Measurements from ENCODE around the gene EFNA5. TPM values are rescaled to one million over a fixed set of nuclear protein-coding genes. Genes with fewer than 3 reads are reported as not detected.

Gene EFNA5
- total and polyA plus RNA-seq, 2 donors from 2014 or later: 5.9 to 54.4 TPM

GRCh38 chr5:107407713-107408298 is 262.9 kb downstream of the EFNA5 start:
- FAIRE-seq (no peak), DNase-seq (no peak)

DNA sequence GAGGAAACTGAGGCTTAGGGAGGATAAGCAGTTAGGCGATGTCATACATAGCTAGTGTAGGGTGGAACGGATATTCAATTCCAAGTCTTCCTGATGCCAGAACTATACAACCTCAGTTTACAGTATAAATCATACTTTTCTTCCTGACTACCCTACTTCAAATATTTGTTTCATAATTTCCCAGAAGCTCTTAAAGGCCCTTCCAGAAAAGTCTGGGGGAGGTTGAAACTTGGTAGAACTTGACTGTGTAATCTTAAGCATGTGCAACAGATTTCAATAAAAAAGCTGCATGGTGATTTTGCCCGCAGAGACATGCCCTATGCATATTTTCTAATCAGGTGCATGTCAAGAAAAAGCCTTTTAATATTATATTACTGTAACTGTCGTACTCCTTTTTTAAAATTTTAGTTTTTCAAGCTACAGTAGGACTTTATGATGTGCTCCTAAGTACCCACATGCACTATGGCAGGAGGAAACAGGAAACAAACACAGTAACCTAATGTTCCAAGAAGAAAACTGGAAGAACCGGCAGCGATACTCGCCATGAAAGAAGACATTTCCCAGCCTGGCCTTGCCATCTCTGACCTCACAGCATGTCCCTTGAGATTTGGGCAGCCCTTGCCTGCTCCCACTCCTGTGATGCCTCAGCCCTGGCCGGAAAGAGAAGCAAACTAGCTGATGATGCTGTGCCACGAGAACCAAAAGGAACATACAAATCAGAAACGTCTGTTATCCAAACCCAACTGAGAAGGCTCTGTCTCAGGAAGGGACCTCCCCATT is 266.0 kb downstream of the EFNA5 start:
- no peak for FAIRE-seq
- intact Hi-C loops (cut with DNase I): no loop called here
- Histone ChIP-seq H3K27ac (ENCODE audit: low read depth in 2 of 2, low read length in 2 of 2) (no peak overlapping the region), H3K9me3 (ENCODE audit: control insufficient read depth in 2 of 3, insufficient read depth in 1 of 3, low read length in 3 of 3) (no peaks in the 10 kb centered on the region), H3K4me3 (ENCODE audit: low read length in 3 of 3) (no peak overlapping the region), H3K4me1 (ENCODE audit: control insufficient read depth in 2 of 3, insufficient read depth in 2 of 3, low read depth in 1 of 3, low read length in 3 of 3) (no peaks in the 10 kb centered on the region), H3K27me3 (ENCODE audit: control insufficient read depth, insufficient read depth, low read length) (no peaks in the 10 kb centered on the region), H3K36me3 (ENCODE audit: control insufficient read depth in 2 of 3, insufficient read depth in 3 of 3, low read length in 3 of 3) (no peaks in the 10 kb centered on the region), H3K9ac (ENCODE audit: low read length in 3 of 3) (no peak overlapping the region)
- TF ChIP-seq, protein P1, sequence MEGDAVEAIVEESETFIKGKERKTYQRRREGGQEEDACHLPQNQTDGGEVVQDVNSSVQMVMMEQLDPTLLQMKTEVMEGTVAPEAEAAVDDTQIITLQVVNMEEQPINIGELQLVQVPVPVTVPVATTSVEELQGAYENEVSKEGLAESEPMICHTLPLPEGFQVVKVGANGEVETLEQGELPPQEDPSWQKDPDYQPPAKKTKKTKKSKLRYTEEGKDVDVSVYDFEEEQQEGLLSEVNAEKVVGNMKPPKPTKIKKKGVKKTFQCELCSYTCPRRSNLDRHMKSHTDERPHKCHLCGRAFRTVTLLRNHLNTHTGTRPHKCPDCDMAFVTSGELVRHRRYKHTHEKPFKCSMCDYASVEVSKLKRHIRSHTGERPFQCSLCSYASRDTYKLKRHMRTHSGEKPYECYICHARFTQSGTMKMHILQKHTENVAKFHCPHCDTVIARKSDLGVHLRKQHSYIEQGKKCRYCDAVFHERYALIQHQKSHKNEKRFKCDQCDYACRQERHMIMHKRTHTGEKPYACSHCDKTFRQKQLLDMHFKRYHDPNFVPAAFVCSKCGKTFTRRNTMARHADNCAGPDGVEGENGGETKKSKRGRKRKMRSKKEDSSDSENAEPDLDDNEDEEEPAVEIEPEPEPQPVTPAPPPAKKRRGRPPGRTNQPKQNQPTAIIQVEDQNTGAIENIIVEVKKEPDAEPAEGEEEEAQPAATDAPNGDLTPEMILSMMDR (IDR thresholded peaks at IDR 0.05; ENCODE audit: borderline replicate concordance, extremely low read depth, insufficient read depth): no peak
- DNase-seq: peak in 1 of 5 donors; percentile 45

More at GRCh38 chr5:107407713-107408298, 262.9 kb downstream of the EFNA5 start:
- Histone ChIP-seq H3K36me3 (ENCODE audit: control insufficient read depth in 2 of 3, insufficient read depth in 3 of 3, low read length in 3 of 3) (no peaks in the 10 kb centered on the region), H3K9ac (ENCODE audit: low read length in 3 of 3) (no peak overlapping the region), H3K4me1 (ENCODE audit: control insufficient read depth in 2 of 3, insufficient read depth in 2 of 3, low read depth in 1 of 3, low read length in 3 of 3) (no peaks in the 10 kb centered on the region), H3K27me3 (ENCODE audit: control insufficient read depth, insufficient read depth, low read length) (no peaks in the 10 kb centered on the region), H3K9me3 (ENCODE audit: control insufficient read depth in 2 of 3, insufficient read depth in 1 of 3, low read length in 3 of 3) (no peaks in the 10 kb centered on the region), H3K27ac (ENCODE audit: low read depth in 2 of 2, low read length in 2 of 2) (no peak overlapping the region), H3K4me3 (ENCODE audit: low read length in 3 of 3) (no peak overlapping the region)
- TF ChIP-seq, protein P1 (IDR thresholded peaks at IDR 0.05; ENCODE audit: borderline replicate concordance, extremely low read depth, insufficient read depth): no peak
- intact Hi-C loops (cut with DNase I): no loop called here

DNA sequence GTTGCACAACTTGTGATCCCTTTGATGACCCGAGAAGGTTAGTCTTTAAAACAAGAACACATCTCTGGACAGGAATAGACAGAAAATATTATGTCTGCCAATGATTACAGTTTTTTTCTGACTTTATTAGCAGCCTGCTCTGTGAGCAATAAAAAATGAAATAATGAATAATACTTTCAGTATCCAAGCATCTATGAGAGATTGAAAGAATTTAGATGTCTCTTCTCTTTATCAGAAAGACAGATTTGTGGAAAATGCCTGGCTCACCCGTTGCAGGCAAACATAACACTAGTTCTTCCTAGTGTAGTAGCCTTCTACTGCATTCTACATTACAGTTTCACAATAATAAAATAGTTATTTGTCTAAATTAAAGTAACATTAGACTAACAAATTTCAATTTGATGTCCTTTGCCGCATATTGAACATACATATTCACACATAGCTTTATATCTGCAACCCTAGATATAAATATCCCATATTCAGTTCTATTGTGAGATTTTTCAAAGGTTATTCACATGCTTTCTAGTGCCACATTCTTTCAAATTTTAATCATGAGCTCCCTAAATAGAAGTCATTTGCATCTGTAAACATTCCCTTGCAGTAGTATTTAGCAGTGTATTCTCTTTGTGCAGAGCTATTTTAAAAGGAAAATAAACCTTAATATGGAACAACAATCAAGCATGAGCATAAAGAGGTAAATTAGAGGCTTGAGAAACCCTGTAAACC is 267.3 kb downstream of the EFNA5 start:
- DNase-seq: no peak
- intact Hi-C loops (cut with DNase I): no loop called here
- Histone ChIP-seq H3K9me3 (ENCODE audit: control insufficient read depth in 2 of 3, insufficient read depth in 1 of 3, low read length in 3 of 3) (no peaks in the 10 kb centered on the region), H3K36me3 (ENCODE audit: control insufficient read depth in 2 of 3, insufficient read depth in 3 of 3, low read length in 3 of 3) (no peaks in the 10 kb centered on the region), H3K9ac (ENCODE audit: low read length in 3 of 3) (no peak overlapping the region), H3K4me1 (ENCODE audit: control insufficient read depth in 2 of 3, insufficient read depth in 2 of 3, low read depth in 1 of 3, low read length in 3 of 3) (no peaks in the 10 kb centered on the region), H3K4me3 (ENCODE audit: low read length in 3 of 3) (no peak overlapping the region), H3K27me3 (ENCODE audit: control insufficient read depth, insufficient read depth, low read length) (no peaks in the 10 kb centered on the region), H3K27ac (ENCODE audit: low read depth in 2 of 2, low read length in 2 of 2) (no peak overlapping the region)
- FAIRE-seq: no peak
- TF ChIP-seq, protein P1 (IDR thresholded peaks at IDR 0.05; ENCODE audit: borderline replicate concordance, extremely low read depth, insufficient read depth): no peak

Data from kidney (tissue), 14 donors.